Raji (cell line): ENCODE data around the gene MOB3A.

Experiments used
- POLR2A ChIP-seq: IDR thresholded peaks from 2 replicates; pipeline ENCODE4 v1.6.1; 2011; ENCODE audit warnings: low read depth, low read length, control low read depth; ENCODE audit not compliant: insufficient read depth

Gene MOB3A

DNA sequence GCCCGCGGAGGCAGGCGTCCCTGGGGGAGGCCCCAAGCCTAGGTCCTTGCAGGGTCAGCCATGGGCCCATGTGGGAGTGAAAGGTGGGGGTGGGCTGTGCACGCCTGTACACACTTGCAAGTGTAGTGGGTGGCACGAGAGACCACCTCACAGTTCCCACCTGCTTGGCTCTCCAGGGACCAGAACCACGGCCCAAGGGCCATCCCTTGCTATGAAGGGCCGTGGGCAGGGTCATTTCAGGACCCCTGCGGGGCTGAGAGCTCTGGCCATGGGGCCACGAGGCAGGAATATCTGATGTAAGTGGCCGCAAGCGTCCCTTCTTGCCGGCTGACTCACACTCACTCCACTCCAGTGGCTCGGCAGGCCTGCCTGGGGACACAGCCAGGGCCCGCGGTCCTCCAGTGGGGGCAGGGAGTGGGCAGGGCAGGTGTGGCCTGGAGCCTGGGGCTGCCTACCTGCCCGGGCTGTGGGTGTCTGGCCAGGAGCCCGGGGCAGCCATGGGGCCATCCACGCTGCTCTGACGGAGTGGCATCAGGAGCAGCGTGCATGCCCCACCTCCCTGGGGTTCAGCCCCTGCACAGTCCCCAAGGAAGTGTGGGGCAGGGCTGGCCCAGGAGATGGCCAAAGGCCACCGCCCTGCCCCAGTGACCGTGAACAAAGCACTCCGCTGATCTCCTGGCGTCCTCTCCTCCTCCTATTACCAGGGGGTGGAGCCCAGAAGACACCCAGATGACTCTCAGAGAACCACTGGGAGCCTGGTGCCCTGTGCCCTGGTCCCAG lies 36.5 kb downstream of the MOB3A start:
- no peak for TF ChIP-seq POLR2A

GRCh38 chr19:2058570-2059421 lies 37.3 kb downstream of the MOB3A start:
- TF ChIP-seq POLR2A: no peak

- TF ChIP-seq POLR2A: no peak
Measured at GRCh38 chr19:2057484-2058469, 38.3 kb downstream of the MOB3A start.

DNA sequence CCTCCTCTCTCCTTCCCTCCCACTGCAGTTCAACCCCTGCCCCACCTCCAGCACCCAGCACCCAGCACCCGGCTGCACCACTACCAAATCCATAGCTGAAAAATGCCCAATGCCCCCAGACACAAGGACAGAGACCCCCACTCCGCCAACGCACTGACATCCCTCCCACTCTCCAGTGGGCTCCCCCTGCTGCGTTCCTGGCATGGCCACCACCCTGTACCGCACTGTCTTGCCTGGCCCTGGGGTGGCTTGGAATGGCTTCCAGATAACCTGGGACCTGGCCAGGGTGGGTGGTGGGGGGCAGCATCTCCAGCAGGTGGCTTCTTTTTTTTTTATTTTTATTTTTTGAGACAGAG lies 39.3 kb downstream of the MOB3A start:
- no peak for TF ChIP-seq POLR2A

DNA sequence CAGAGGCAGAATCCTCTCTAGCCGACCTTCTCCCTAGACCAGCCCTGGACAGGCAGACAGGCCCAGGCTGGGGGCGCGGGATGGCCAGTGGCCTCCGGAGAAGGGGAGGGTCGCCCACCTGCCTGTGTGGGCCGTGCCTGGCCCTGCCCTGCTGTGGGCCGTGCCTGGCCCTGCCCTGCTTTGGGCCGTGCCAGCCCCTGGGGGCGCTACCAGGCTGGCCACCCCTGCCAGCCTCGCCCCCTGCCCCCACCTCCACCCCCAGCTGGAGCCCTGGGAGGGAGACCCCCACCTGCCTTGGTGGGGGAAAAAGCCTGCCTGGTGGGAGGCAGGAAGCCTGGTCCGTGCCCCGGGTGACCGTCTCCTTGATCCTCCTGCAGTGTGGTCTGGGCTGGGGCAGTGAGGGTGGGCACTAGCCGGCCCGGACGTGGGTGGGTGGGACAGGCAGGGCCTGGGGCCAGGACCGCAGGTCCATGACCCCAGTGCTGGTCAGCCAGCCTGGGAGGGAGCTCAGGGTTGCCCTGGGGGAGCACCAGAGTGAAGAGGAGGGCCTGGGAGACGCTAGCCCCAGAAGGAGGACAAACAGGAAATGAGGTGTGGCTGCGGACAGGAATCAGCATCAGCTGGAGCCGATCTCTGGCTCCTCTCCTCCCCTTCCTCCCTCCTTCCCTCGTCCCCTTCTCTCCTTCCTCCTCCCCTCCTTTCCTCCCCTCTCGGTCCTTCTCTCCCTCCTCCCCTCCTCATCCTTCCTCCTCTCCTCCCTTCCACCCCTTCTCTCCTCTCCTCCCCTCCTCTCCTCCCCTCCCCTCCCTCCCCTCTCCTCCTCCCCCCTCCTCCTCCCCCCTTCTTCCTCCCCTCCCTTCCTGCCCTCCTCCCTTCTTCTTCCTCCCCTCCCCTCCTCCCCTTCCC lies 39.9 kb downstream of the MOB3A start:
- no peak; the same call in 1 of the 2 replicates for TF ChIP-seq POLR2A

- no peak for TF ChIP-seq POLR2A
Measured at GRCh38 chr19:2054763-2055162, 41.4 kb downstream of the MOB3A start.

DNA sequence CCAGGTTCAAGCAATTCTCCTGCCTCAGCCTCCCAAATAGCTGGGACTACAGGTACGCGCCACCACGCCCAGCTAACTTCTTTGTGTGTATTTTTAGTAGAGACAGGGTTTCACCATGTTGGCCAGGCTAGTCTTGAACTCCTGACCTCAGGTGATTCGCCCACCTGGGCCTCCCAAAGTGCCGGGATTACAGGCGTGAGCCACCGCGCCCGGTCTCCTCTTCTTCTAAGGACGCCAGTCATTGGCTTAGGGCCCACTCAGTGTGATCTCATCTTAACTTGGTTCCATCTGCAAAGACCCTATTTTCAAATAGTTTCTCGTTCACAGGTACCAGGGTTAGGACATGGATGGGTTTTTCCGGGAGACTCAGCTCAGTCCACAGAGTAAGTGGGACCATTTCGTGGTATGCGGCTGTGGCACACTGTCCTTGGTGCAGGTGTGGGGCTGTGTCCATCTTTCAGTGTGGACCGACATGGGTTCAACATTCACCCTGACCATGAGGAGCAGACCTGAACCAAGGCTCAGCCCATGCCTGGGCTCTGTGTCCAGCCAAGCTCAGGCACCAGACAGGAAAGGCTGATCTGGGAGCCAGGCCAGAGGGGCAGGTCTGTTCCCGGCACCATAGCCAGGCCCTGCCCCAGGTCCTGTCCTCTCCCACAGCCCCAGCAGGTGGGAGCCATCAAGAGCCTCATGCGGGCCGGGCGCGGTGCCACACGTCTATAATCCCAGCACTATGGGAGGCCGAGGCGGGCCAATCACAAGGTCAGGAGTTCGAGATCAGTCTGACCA lies 42.3 kb downstream of the MOB3A start:
- TF ChIP-seq POLR2A: no peak

GRCh38 chr19:2051773-2052704 lies 44.1 kb downstream of the MOB3A start:
- TF ChIP-seq POLR2A: peak; percentile 53

DNA sequence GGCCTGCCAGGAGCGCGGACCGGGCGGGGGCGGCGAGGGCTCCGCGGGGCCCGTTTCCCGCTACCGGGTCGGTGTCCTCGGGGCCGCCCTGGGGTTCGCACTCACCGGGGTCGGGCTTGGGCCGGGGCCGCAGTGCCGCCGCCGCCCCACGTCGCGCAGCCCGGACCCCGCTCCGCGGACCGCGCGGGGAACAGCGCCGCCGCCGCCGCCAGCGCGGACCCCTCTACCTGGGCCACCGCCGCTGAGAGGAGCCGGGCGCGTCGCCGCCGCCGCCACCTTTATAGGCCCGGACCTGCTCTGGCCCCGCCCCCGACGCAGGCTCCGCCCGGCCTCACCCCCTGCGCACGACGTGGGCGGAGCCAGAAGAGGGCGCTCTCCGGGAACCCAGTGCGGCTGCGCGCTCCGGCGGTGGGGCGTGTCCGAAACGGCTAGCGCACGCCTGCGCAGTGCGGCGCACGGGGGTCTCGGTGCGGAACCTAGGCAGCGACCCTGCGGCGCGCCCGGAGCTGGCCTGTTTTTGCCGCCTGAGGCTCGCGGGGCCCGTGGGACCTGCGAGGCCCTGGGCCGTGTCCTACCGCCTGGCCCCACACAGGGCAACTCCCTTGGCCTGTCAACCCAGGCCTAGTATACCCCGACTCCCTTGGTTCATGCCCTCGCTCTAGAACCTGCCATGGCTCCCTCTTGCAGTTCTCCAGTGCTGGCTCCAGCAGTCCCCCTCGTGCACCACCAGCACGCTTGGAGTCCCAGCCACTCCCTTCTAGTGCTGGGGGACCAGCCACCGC lies 44.9 kb downstream of the MOB3A start, which contains the start of gene MKNK2:
MKNK2 (minus strand) TSS at position 254 of the 782 bp plus-strand sequence. CDS start 393 bp downstream, outside the sequence.
- peak; percentile 99 for TF ChIP-seq POLR2A

DNA sequence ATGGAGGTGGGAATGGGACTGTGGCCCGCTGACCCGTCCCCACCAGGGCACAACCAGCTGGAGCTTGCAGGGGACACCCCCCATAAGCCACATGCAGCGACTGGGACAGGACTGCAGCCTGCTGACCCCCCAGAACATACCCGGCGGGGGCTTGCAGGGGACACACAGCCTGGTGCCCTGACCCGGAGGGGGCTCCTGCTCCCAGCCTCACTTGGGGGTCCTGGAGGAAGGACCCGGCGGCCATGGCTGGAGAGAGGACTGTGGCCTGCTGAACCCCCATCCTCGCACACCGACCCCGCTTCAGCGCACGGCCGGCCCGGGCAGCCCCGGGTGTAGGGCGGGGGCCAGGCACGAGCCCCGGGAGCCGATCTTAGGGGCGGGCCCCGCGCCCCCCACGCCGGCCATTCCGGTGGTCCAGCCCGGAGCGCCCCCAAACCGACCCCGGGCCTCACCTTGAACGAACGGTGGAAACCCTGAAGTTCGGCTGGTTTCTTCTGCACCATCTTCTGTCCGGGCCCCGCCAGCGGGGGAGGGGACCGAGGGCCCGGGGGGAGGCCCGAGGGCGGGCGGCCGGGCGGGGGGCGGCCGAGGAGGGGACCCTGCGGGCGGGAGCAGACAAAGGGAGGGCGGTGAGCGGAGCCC lies 45.7 kb downstream of the MOB3A start:
- TF ChIP-seq POLR2A: no peak; the same call in 1 of the 2 replicates
